22Rv1 (cell line): ENCODE data around the gene MEGF11.

Experiments used
- ZFX ChIP-seq: fragments of 450-650 bp; IDR thresholded peaks from 2 replicates; pipeline ENCODE4 v1.6.1; 2017; ENCODE audit warnings: antibody characterized with exemption, borderline replicate concordance
- TF ChIP-seq, protein P1 (sequence below): fragments of 450-650 bp; IDR thresholded peaks from 2 replicates; pipeline ENCODE4 v1.5.1; 2017; ENCODE audit warnings: mild to moderate bottlenecking

DNA sequence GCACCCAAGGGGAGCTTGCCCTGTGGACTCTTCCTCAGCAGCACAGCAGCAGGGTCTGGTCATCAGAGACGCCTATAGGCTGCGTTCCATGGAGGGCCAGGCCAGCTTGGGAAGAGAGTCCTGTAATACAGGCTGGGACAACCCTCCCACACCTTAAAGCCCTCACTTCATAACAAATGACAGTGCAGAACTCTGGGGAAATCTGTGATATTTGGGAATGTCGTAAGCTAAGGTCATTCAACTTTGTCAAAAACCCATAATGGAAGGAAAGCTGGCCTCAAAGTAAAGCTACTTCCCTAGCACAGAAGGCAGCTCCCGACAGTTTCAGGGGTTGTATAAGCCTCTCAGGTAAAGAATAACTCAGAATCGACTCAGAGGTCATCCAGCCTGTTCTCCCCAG, 133.1 kb downstream of the MEGF11 start:
- TF ChIP-seq, protein P1, sequence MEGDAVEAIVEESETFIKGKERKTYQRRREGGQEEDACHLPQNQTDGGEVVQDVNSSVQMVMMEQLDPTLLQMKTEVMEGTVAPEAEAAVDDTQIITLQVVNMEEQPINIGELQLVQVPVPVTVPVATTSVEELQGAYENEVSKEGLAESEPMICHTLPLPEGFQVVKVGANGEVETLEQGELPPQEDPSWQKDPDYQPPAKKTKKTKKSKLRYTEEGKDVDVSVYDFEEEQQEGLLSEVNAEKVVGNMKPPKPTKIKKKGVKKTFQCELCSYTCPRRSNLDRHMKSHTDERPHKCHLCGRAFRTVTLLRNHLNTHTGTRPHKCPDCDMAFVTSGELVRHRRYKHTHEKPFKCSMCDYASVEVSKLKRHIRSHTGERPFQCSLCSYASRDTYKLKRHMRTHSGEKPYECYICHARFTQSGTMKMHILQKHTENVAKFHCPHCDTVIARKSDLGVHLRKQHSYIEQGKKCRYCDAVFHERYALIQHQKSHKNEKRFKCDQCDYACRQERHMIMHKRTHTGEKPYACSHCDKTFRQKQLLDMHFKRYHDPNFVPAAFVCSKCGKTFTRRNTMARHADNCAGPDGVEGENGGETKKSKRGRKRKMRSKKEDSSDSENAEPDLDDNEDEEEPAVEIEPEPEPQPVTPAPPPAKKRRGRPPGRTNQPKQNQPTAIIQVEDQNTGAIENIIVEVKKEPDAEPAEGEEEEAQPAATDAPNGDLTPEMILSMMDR, result no peak
- TF ChIP-seq ZFX, result no peak
